NCI-H2227 (cell line): ENCODE measurements around the gene MCM8.

Experiments used
- DNase-seq: peaks from one replicate; lab custom pipeline; 2025; ENCODE audit not compliant: unreplicated experiment; lab: John Stamatoyannopoulos, UW

The MCM8 gene

GRCh38 chr20:5950271-5951031 lies at the start of gene MCM8, which contains the start of gene TRMT6:
Gene MCM8 (plus strand): TSS chr20:5950652. CDS start chr20:5952016, 1,364 bp downstream.
Gene TRMT6 (minus strand): TSS chr20:5950533. CDS start chr20:5950405, 128 bp downstream.
- DNase-seq: peak; percentile 98

DNA sequence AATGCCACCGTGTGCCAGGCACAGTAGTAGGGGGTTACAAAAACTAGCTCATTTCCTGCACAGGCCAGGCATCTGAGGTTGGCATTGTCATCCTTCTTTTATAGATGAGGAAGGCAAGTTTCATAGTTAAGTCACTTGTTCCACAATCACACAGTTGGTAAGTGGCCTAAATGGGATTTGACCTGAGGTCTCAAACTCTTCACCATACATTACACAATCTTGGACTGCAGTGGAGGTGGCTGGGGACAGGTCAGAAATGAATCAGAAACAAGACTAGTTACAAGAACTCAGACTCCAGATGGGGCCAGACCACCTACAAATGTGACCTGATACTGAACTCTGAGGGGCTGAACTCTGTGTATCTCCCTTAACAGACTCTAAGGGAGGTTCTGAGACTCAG lies 49.5 kb upstream of the MCM8 start:
- no peak for DNase-seq

- DNase-seq: no peak
These were observed 41.5 kb upstream of the MCM8 start for GRCh38 chr20:5908981-5909380.

GRCh38 chr20:5910186-5910585 lies 40.3 kb upstream of the MCM8 start:
- DNase-seq: peak; percentile 40

DNA sequence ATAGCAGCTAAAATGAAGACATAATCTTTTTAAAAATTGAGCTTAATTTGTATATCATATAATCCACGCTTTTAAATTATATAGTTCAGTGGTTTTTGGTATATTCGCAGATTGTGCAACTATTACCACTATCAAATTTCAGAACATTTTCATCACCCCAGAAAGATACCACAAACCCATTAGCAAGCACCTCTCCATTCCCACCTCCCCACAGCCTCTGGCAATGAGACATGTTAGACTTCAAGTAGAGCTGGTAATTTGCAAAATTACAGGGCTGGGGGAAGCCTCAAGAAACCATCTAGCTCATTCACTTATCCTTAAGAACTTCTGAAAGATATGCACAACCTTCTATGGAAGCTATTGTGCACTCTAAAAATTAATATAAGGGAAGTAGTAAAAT lies 37.3 kb upstream of the MCM8 start:
- DNase-seq: peak; percentile 53

DNA sequence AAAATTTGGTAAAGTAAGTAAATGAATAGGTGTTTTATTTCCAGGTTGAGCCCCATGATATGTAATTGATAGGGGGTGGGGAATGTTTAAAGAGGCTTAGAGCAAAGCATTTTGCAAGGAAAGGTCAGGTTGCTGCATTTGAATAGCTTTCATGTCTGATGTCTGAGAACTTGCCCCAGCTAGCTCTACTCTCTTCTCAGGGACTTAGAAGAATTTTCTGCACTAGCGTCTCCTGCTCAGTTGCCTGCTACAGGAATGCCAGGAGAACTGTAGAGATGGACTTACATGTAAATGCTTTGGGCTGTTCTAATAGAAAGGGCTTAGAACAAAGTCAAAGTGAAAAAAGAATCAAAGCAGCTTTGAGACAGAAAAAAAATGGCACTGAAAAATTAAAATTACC lies 35.6 kb upstream of the MCM8 start:
- DNase-seq: no peak

- no peak for DNase-seq
These were observed 31.4 kb upstream of the MCM8 start for GRCh38 chr20:5918856-5919625.

DNA sequence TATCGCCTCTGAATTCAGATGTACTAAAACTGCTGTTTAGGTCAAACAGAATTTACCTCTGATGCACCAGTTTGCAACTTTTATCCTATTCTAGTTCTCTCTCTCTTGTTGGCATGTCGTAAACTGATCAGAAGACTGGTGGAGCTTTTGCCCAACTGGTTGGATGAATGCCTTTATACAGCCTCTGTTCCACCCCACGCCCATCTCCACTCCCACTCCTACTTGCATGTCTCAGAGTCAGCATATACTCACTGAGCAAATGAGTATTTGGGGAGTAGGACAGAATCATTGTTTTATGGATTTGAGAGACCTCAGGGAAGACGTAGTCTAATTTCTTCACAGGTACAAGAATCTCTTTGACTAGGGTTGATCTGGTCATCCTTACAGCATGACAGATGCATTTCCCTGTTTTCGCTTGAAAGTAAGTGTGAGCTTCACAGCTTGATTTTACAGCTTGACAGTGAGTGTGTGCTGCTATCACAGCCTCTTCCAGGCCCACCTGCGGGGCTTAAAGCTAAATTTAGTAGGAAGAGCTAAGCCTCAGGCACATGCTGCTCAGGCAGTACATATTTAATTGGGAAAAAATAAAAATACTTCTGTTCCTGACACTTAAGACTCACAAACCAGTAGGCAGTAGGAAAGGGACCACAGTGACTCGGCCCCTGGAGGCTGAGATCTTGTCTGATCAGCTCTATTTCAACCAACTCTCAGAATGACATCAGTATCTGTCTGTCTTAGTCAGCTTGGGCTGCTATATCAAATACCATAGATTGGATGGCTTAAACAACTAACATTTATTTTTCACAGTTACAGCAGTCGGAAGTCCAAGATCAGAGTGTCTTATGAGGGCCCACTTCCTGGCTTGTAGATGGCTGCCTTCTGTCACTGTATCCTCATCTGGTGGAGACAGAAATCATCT lies 30.6 kb upstream of the MCM8 start:
- no peak for DNase-seq

DNA sequence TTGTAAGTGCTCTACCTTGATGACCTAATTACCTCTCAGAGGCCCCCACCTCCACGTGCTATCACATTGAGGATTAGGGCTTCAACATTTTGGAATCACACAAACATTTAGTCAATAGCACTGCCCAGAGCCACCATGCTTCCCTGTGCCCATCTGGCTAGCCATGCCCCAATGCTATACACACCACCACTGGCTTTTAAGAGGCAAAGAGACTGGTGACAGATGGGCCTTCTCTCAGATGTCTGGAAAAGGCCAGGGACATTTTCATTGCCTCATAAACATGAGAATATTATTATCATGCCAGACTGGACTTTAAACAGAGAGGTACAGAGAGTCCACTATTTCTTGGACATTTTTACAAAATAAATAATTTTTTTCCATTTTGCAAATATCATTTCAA lies 29.9 kb upstream of the MCM8 start:
- no peak for DNase-seq

- DNase-seq: no peak
These were observed 27.0 kb upstream of the MCM8 start for GRCh38 chr20:5923493-5923892.

GRCh38 chr20:5925551-5925950 lies 24.9 kb upstream of the MCM8 start:
- no peak for DNase-seq

DNA sequence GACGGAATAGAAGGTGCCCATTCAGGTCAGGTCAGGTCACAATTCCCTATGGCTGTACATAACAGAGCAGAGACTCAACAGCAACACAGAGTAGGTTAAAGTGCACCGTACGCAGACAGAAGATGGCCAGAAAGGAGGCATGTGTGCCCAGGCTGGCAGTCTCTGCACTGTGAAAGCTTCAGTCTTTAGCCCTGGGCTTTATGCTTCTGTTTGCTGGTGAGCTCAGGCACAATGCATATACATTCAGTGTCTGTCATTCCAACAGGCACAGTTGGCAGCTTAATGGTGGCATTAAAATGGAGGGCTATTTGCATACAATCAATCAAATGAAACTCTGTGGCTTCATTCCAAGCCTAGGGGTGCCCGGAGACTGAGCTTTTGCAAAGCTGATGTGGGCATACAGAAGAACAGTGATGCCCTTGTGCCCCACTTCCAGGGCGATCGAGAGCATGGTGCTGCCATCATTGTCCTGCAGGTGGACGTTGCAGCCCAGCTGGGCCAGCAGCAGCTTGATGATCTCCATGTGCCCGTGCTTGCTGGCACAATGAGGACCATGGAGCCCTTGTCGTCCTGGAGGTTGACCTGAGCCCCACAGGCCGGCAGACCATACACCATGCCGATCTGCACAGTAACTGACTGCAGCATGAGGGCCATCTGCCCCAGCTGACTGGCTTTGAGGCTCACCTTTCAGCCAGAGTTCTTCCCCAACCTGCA lies 22.5 kb upstream of the MCM8 start:
- no peak for DNase-seq

DNA sequence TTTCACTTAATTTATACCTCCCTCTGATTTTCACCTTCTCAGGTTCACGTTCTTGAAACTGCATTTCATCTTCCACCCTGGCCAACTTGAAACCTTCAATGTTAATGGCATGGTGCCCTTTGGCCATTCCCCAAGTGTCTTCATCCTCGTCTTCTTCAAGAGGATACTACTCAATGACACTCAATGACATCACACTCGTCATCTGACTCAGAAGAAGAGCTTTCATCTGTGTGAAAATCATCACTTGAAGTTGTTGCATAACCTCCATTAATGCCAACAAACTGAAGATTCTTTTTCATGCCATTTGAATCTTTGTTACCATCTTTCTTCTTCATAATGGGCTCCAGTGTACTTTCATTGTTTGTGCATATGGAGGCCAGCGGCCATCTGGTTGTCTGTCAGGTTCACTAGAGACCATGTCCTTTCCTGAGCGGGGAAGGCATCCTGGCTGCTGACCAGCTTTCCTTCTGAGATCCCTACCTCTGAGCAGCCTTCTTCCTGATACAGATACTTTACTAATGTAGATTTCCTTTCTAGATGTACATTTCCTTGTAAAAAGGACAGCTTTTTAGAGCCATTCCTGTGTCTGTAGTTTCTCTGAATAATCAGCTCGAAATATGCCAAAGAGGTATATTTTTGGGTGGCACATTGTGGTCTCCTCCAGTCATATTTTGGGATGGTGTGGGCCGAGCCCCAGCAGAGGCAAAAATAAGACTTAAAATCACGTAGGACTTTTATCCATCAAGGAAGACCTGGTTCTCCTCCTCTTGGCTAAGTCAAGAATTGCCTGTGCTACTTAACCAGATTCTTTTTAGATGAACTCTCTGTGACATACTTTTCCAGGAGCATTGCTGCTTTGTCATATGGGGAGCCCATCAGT lies 21.4 kb upstream of the MCM8 start:
- no peak for DNase-seq

DNA sequence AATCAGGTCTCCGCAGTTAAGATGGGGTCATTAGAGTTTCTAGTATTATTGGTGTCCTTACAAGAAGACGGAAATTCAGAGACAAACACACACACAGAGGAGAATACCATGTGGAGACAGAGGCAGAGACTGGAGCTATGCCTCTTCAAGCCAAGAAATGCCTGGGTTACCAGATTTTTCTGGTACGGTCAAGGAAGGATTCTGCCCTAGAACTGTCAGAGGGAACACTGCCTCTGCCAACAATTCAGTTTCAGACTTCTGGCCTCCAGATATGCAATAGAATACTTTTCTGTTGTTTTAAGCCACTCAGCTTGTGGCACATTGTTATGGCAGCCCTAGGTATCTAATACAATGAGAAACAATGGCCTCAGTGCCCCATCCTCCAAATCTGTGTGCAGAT lies 19.0 kb upstream of the MCM8 start:
- DNase-seq: no peak

- DNase-seq: no peak
These were observed 17.7 kb upstream of the MCM8 start for GRCh38 chr20:5932796-5933195.

GRCh38 chr20:5933802-5934436 lies 16.5 kb upstream of the MCM8 start:
- peak; percentile 25 for DNase-seq

- no peak for DNase-seq
These were observed 15.1 kb upstream of the MCM8 start for GRCh38 chr20:5935384-5935783.

DNA sequence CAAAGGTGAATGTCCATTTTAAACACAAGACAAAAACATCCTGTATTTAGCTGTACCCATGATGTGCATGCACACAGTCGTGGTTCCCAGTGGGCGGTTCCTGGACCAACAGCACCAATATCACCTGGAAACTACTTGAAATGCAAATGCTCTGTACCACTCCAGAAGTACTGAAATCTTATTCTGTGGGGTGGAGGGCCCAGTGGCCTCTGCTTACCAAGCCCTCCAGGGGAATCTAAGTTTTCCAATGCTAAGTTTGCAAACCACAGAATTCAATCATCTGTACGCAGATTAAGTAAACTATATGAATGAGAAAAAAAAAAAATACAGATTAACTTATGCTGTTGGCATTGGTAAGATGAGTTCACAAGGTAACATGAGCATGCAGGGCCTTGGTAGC lies 14.2 kb upstream of the MCM8 start:
- DNase-seq: no peak

GRCh38 chr20:5938456-5939029 lies 11.9 kb upstream of the MCM8 start:
- DNase-seq: no peak
